Measurements from ENCODE around the gene STOM.

STOM gene

GRCh38 chr9:121323449-121324151 lies 46.5 kb downstream of the STOM start:
- no peak overlapping the region for H3K4me3 ChIP-seq (ENCODE audit: insufficient read length, low read depth)
- no peak overlapping the region for H3K9ac ChIP-seq (ENCODE audit: insufficient read length, low read depth)
- no peaks in the 10 kb centered on the region for H3K27me3 ChIP-seq (ENCODE audit: insufficient read depth, insufficient read length)
- DNase-seq (ENCODE audit: low read depth, low spot score), result no peak
- peaks cover 69% of the 10 kb centered on the region for H3K36me3 ChIP-seq (ENCODE audit: insufficient read depth, insufficient read length, low read length)
- H3K4me1 ChIP-seq (ENCODE audit: insufficient read depth, insufficient read length), result peaks cover 14% of the 10 kb centered on the region
- H3K9me3 ChIP-seq (ENCODE audit: insufficient read depth, low read length), result no peaks in the 10 kb centered on the region
- TF ChIP-seq YY1 (IDR thresholded peaks at IDR 0.05; ENCODE audit: insufficient read depth, insufficient read length) (no peak), ZNF274 (IDR thresholded peaks at IDR 0.05; ENCODE audit: low read depth, low read length) (no peak), SUZ12 (IDR thresholded peaks at IDR 0.05; ENCODE audit: extremely low read depth, insufficient read depth, insufficient read length) (no peak)

- Histone ChIP-seq H3K9ac (ENCODE audit: insufficient read length, low read depth) (no peak overlapping the region), H3K4me3 (ENCODE audit: insufficient read length, low read depth) (no peak overlapping the region), H3K9me3 (ENCODE audit: insufficient read depth, low read length) (no peaks in the 10 kb centered on the region), H3K36me3 (ENCODE audit: insufficient read depth, insufficient read length, low read length) (peaks cover 70% of the 10 kb centered on the region), H3K4me1 (ENCODE audit: insufficient read depth, insufficient read length) (peaks cover 14% of the 10 kb centered on the region), H3K27me3 (ENCODE audit: insufficient read depth, insufficient read length) (no peaks in the 10 kb centered on the region)
- no peak for TF ChIP-seq YY1 (IDR thresholded peaks at IDR 0.05; ENCODE audit: insufficient read depth, insufficient read length)
- TF ChIP-seq SUZ12 (IDR thresholded peaks at IDR 0.05; ENCODE audit: extremely low read depth, insufficient read depth, insufficient read length), result no peak
- no peak for TF ChIP-seq ZNF274 (IDR thresholded peaks at IDR 0.05; ENCODE audit: low read depth, low read length)
- DNase-seq (ENCODE audit: low read depth, low spot score), result no peak
These were observed 47.2 kb downstream of the STOM start for GRCh38 chr9:121322737-121323448.

- Histone ChIP-seq H3K9ac (ENCODE audit: insufficient read length, low read depth) (no peak overlapping the region), H3K4me1 (ENCODE audit: insufficient read depth, insufficient read length) (peaks cover 13% of the 10 kb centered on the region), H3K36me3 (ENCODE audit: insufficient read depth, insufficient read length, low read length) (peaks cover 74% of the 10 kb centered on the region), H3K9me3 (ENCODE audit: insufficient read depth, low read length) (no peaks in the 10 kb centered on the region), H3K4me3 (ENCODE audit: insufficient read length, low read depth) (no peak overlapping the region), H3K27me3 (ENCODE audit: insufficient read depth, insufficient read length) (no peaks in the 10 kb centered on the region)
- DNase-seq (ENCODE audit: low read depth, low spot score), result no peak
- TF ChIP-seq YY1 (IDR thresholded peaks at IDR 0.05; ENCODE audit: insufficient read depth, insufficient read length), result no peak
- no peak for TF ChIP-seq SUZ12 (IDR thresholded peaks at IDR 0.05; ENCODE audit: extremely low read depth, insufficient read depth, insufficient read length)
- TF ChIP-seq ZNF274 (IDR thresholded peaks at IDR 0.05; ENCODE audit: low read depth, low read length), result no peak
These were observed 47.9 kb downstream of the STOM start for GRCh38 chr9:121322037-121322736.

- Histone ChIP-seq H3K9me3 (ENCODE audit: insufficient read depth, low read length) (no peaks in the 10 kb centered on the region), H3K36me3 (ENCODE audit: insufficient read depth, insufficient read length, low read length) (peaks cover 67% of the 10 kb centered on the region), H3K9ac (ENCODE audit: insufficient read length, low read depth) (no peak overlapping the region), H3K27me3 (ENCODE audit: insufficient read depth, insufficient read length) (no peaks in the 10 kb centered on the region), H3K4me1 (ENCODE audit: insufficient read depth, insufficient read length) (peaks cover 8% of the 10 kb centered on the region), H3K4me3 (ENCODE audit: insufficient read length, low read depth) (no peak overlapping the region)
- no peak for TF ChIP-seq ZNF274 (IDR thresholded peaks at IDR 0.05; ENCODE audit: low read depth, low read length)
- TF ChIP-seq SUZ12 (IDR thresholded peaks at IDR 0.05; ENCODE audit: extremely low read depth, insufficient read depth, insufficient read length), result no peak
- no peak for TF ChIP-seq YY1 (IDR thresholded peaks at IDR 0.05; ENCODE audit: insufficient read depth, insufficient read length)
- DNase-seq (ENCODE audit: low read depth, low spot score), result no peak
These were observed 49.0 kb downstream of the STOM start for GRCh38 chr9:121321016-121321503.

GRCh38 chr9:121319383-121319780 lies 50.7 kb downstream of the STOM start:
- H3K36me3 ChIP-seq (ENCODE audit: insufficient read depth, insufficient read length, low read length), result peaks cover 50% of the 10 kb centered on the region
- no peaks in the 10 kb centered on the region for H3K9me3 ChIP-seq (ENCODE audit: insufficient read depth, low read length)
- H3K4me3 ChIP-seq (ENCODE audit: insufficient read length, low read depth), result no peak overlapping the region
- H3K27me3 ChIP-seq (ENCODE audit: insufficient read depth, insufficient read length), result no peaks in the 10 kb centered on the region
- peaks cover 7% of the 10 kb centered on the region for H3K4me1 ChIP-seq (ENCODE audit: insufficient read depth, insufficient read length)
- TF ChIP-seq SUZ12 (IDR thresholded peaks at IDR 0.05; ENCODE audit: extremely low read depth, insufficient read depth, insufficient read length), result no peak
- TF ChIP-seq YY1 (IDR thresholded peaks at IDR 0.05; ENCODE audit: insufficient read depth, insufficient read length), result no peak
- no peak for TF ChIP-seq ZNF274 (IDR thresholded peaks at IDR 0.05; ENCODE audit: low read depth, low read length)
- H3K9ac ChIP-seq (ENCODE audit: insufficient read length, low read depth), result no peak overlapping the region
- DNase-seq (ENCODE audit: low read depth, low spot score), result no peak

- no peak for DNase-seq (ENCODE audit: low read depth, low spot score)
- TF ChIP-seq YY1 (IDR thresholded peaks at IDR 0.05; ENCODE audit: insufficient read depth, insufficient read length) (no peak), ZNF274 (IDR thresholded peaks at IDR 0.05; ENCODE audit: low read depth, low read length) (no peak), SUZ12 (IDR thresholded peaks at IDR 0.05; ENCODE audit: extremely low read depth, insufficient read depth, insufficient read length) (no peak)
- no peak overlapping the region for H3K9ac ChIP-seq (ENCODE audit: insufficient read length, low read depth)
- H3K27me3 ChIP-seq (ENCODE audit: insufficient read depth, insufficient read length), result no peaks in the 10 kb centered on the region
- H3K4me1 ChIP-seq (ENCODE audit: insufficient read depth, insufficient read length), result peaks cover 7% of the 10 kb centered on the region
- peaks cover 48% of the 10 kb centered on the region for H3K36me3 ChIP-seq (ENCODE audit: insufficient read depth, insufficient read length, low read length)
- no peak overlapping the region for H3K4me3 ChIP-seq (ENCODE audit: insufficient read length, low read depth)
- H3K9me3 ChIP-seq (ENCODE audit: insufficient read depth, low read length), result no peaks in the 10 kb centered on the region
These were observed 51.2 kb downstream of the STOM start for GRCh38 chr9:121318631-121319382.

All from NT2/D1 (cell line).